ENCODE results near the gene GLCCI1. TPM values are rescaled to one million over a fixed set of nuclear protein-coding genes. Genes with fewer than 3 reads are reported as not detected.

Gene GLCCI1
- total RNA-seq, 1 donor from 2014 or later = 2.1 TPM

- TF ChIP-seq CTCF (IDR thresholded peaks at IDR 0.05; ENCODE audit: insufficient read depth, low read length, severe bottlenecking) = no peak
- Histone ChIP-seq H3K27me3 (ENCODE audit: control insufficient read depth, insufficient read depth, low read length) (no peaks in the 10 kb centered on the region), H3K36me3 (ENCODE audit: control insufficient read depth, insufficient read depth, low read length) (no peaks in the 10 kb centered on the region), H3K4me3 (ENCODE audit: low read depth, low read length) (no peak overlapping the region)
- DNase-seq (ENCODE audit: low read depth) (peak; percentile 20), FAIRE-seq (no peak)
Measured at GRCh38 chr7:7946486-7946885, 22.1 kb upstream of the GLCCI1 start.

GRCh38 chr7:7948232-7948631 is 20.4 kb upstream of the GLCCI1 start:
- no peak for DNase-seq (ENCODE audit: low read depth)
- TF ChIP-seq CTCF (IDR thresholded peaks at IDR 0.05; ENCODE audit: insufficient read depth, low read length, severe bottlenecking) = no peak
- Histone ChIP-seq H3K27me3 (ENCODE audit: control insufficient read depth, insufficient read depth, low read length) (no peaks in the 10 kb centered on the region), H3K36me3 (ENCODE audit: control insufficient read depth, insufficient read depth, low read length) (no peaks in the 10 kb centered on the region), H3K4me3 (ENCODE audit: low read depth, low read length) (no peak overlapping the region)
- no peak for FAIRE-seq

GRCh38 chr7:7953806-7954205 is 14.8 kb upstream of the GLCCI1 start:
- no peaks in the 10 kb centered on the region for H3K27me3 ChIP-seq (ENCODE audit: control insufficient read depth, insufficient read depth, low read length)

GRCh38 chr7:7956531-7957128 is 12.0 kb upstream of the GLCCI1 start:
- Histone ChIP-seq H3K36me3 (ENCODE audit: control insufficient read depth, insufficient read depth, low read length) (no peaks in the 10 kb centered on the region), H3K27me3 (ENCODE audit: control insufficient read depth, insufficient read depth, low read length) (no peaks in the 10 kb centered on the region), H3K4me3 (ENCODE audit: low read depth, low read length) (no peak overlapping the region)
- peak; percentile 83 for DNase-seq (ENCODE audit: low read depth)
- no peak for FAIRE-seq
- TF ChIP-seq CTCF (IDR thresholded peaks at IDR 0.05; ENCODE audit: insufficient read depth, low read length, severe bottlenecking) = no peak

More at GRCh38 chr7:7953806-7954205, 14.8 kb upstream of the GLCCI1 start:
- no peak overlapping the region for H3K4me3 ChIP-seq (ENCODE audit: low read depth, low read length)
- no peak for FAIRE-seq
- no peaks in the 10 kb centered on the region for H3K36me3 ChIP-seq (ENCODE audit: control insufficient read depth, insufficient read depth, low read length)
- no peak for DNase-seq (ENCODE audit: low read depth)
- TF ChIP-seq CTCF (IDR thresholded peaks at IDR 0.05; ENCODE audit: insufficient read depth, low read length, severe bottlenecking) = no peak

- DNase-seq (ENCODE audit: low read depth) = no peak
- no peak for FAIRE-seq
- H3K27me3 ChIP-seq (ENCODE audit: control insufficient read depth, insufficient read depth, low read length) = no peaks in the 10 kb centered on the region
Measured at GRCh38 chr7:7957513-7957912, 11.1 kb upstream of the GLCCI1 start.

More at GRCh38 chr7:7957513-7957912, 11.1 kb upstream of the GLCCI1 start:
- no peaks in the 10 kb centered on the region for H3K36me3 ChIP-seq (ENCODE audit: control insufficient read depth, insufficient read depth, low read length)
- H3K4me3 ChIP-seq (ENCODE audit: low read depth, low read length) = no peak overlapping the region
- TF ChIP-seq CTCF (IDR thresholded peaks at IDR 0.05; ENCODE audit: insufficient read depth, low read length, severe bottlenecking) = no peak

All from bronchial epithelial cell (primary cell).